Body of pancreas (tissue), 4 donors: ENCODE results near the gene MMD.

Experiments used
- CTCF ChIP-seq, 7 experiments: fragments of 450-650 bp in 4 of 7; fragments of 200-600 bp in 3 of 7; sonication (generic) in 3 of 7; IDR thresholded peaks; one replicate each; pipeline ENCODE4 v1.5.1; 2016 to 2019; ENCODE audit warnings: antibody characterized with exemption in 7 of 7
- POLR2A ChIP-seq, 3 donors: fragments of 450-650 bp; IDR thresholded peaks; one replicate each; pipeline ENCODE4 v1.6.1; 2016; ENCODE audit warnings: antibody characterized with exemption in 3 of 3, mild to moderate bottlenecking in 2 of 3

DNA sequence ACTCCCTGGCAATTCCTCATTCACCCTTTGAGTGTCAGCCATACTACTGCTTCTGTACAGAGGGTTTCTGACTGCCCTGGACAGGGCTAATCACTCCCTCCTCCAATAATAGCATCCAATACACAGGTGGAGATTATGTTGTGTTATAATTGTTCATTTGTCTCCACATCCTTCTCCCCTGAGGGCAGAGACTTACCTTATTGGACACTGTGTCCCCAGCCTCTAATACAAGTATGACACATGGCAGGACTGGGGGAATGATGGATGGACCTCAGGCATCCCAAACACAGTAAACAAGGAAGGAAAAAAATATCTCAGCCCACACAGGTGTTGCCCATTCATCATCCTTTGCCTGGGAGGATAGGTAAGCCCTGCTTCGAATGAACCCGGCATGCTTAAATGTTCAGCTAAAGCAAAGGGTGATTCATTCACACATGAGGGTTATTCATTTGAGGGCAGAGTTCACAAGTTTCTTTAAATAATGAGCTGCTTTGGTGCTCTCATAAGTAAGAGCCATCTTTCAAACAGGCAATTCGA lies 34.8 kb downstream of the MMD start:
- TF ChIP-seq CTCF (IDR thresholded peaks at IDR 0.05) (no peak), POLR2A (IDR thresholded peaks at IDR 0.05) (no peak)
